Measurements from ENCODE around the gene HECW1. TPM values are rescaled to one million over a fixed set of nuclear protein-coding genes. Genes with fewer than 3 reads are reported as not detected.
"Not testable (repeated sequence)": the region's sequence is repeated elsewhere in the genome, so short reads cannot be mapped to it uniquely, and the experiment has no call there.

The HECW1 gene
- total and polyA plus RNA-seq, 2 experiments from 2014 or later: 11.0 to 21.8 TPM

- no peak overlapping the region for H3K27ac Mint-ChIP-seq
- Histone ChIP-seq H4K20me1 (replicated peaks; ENCODE audit: insufficient read depth) (no peaks in the 10 kb centered on the region), H3K4me2 (no peak overlapping the region), H3F3A (replicated peaks; ENCODE audit: low read depth) (no peaks in the 10 kb centered on the region), H3K79me2 (replicated peaks; ENCODE audit: insufficient read depth) (no peaks in the 10 kb centered on the region), H2AFZ (no peak overlapping the region), H3K9me2 (ENCODE audit: insufficient read depth) (no peaks in the 10 kb centered on the region), H3K27me3 (ENCODE audit: insufficient read depth) (no peaks in the 10 kb centered on the region), H3K36me3 (ENCODE audit: insufficient read depth) (no peaks in the 10 kb centered on the region), H3K4me3 (no peak overlapping the region), H3K4me1 (ENCODE audit: insufficient read depth) (peaks cover 16% of the 10 kb centered on the region), H3K27ac (ENCODE audit: low read depth) (no peak overlapping the region)
- H3K4me1 Mint-ChIP-seq: peaks cover 16% of the 10 kb centered on the region
- DNase-seq (ENCODE audit: low spot score): no peak
- H3K9me3 Mint-ChIP-seq: no peaks in the 10 kb centered on the region; the same call in 2 of the 3 replicates
- H3K27me3 Mint-ChIP-seq (ENCODE audit: insufficient read depth, low read depth, poor library complexity): peaks cover 3% of the 10 kb centered on the region
- no peak for ATAC-seq
- H3K36me3 Mint-ChIP-seq (ENCODE audit: low read depth): no peaks in the 10 kb centered on the region
- H3K4me3 Mint-ChIP-seq: no peak overlapping the region
- TF ChIP-seq CTCF (conservative IDR thresholded peaks at IDR 0.05; ENCODE audit: low read depth in 2 of 2) (no peak), STAT1 (IDR thresholded peaks at IDR 0.05; ENCODE audit: unreplicated experiment) (no peak), ZNF114 (CRISPR knock-in tag; IDR thresholded peaks at IDR 0.05) (no peak), EZH2 (IDR thresholded peaks at IDR 0.05; ENCODE audit: low read depth, unreplicated experiment) (no peak), CREB1 (CRISPR knock-in tag; IDR thresholded peaks at IDR 0.05; ENCODE audit: low read depth) (no peak), REST (IDR thresholded peaks at IDR 0.05; ENCODE audit: unreplicated experiment) (no peak), ZNF462 (CRISPR knock-in tag; IDR thresholded peaks at IDR 0.05) (no peak)
Measured at GRCh38 chr7:43072530-43072929, 39.9 kb upstream of the HECW1 start.

- not testable (repeated sequence) for H3K9me2 ChIP-seq (ENCODE audit: insufficient read depth); H3K36me3 ChIP-seq (ENCODE audit: insufficient read depth); H3K27ac Mint-ChIP-seq; H3K27ac ChIP-seq (ENCODE audit: low read depth); H3K27me3 Mint-ChIP-seq (ENCODE audit: insufficient read depth, low read depth, poor library complexity); H3K79me2 ChIP-seq (replicated peaks; ENCODE audit: insufficient read depth); H4K20me1 ChIP-seq (replicated peaks; ENCODE audit: insufficient read depth); H3F3A ChIP-seq (replicated peaks; ENCODE audit: low read depth); H3K4me3 ChIP-seq; H3K4me2 ChIP-seq; H3K4me3 Mint-ChIP-seq; H3K27me3 ChIP-seq (ENCODE audit: insufficient read depth); H2AFZ ChIP-seq; ATAC-seq; H3K9me3 Mint-ChIP-seq; DNase-seq (ENCODE audit: low spot score); H3K36me3 Mint-ChIP-seq (ENCODE audit: low read depth)
- H3K4me1 ChIP-seq (ENCODE audit: insufficient read depth): peaks cover 28% of the 10 kb centered on the region
- peaks cover 29% of the 10 kb centered on the region for H3K4me1 Mint-ChIP-seq
Measured at GRCh38 chr7:43073811-43074210, 38.6 kb upstream of the HECW1 start.
